Keratinocyte (primary cell): ENCODE data around the gene NGFR. TPM values are rescaled to one million over a fixed set of nuclear protein-coding genes. Genes with fewer than 3 reads are reported as not detected.

Source experiments
- DNase-seq: peaks from one replicate; pipeline ENCODE4 v3.0.0-alpha.2; 2011; ENCODE audit warnings: low read depth, missing footprints, low spot score
- FAIRE-seq: peaks from 2 replicates; lab custom pipeline; 2011; peaks lifted over from hg19 to GRCh38; lab: Jason Lieb, UNC
- H2AFZ ChIP-seq: 2 replicates; pipeline ENCODE4 v1.6.0; 2012; ENCODE audit warnings: low read length, control low read depth, inconsistent platforms; ENCODE audit not compliant: control insufficient read depth
- H3K27ac ChIP-seq: 2 replicates; pipeline ENCODE4 v1.5.1; 2011; ENCODE audit warnings: low read length; ENCODE audit not compliant: control insufficient read depth, insufficient read depth
- H3K27me3 ChIP-seq: 3 replicates; pipeline ENCODE4 v1.6.0; 2011; ENCODE audit warnings: low read length; ENCODE audit not compliant: control insufficient read depth, insufficient read depth; ENCODE audit errors: extremely low read depth
- H3K36me3 ChIP-seq, 2 experiments: 2 replicates in 1 of 2; 3 replicates in 1 of 2; pipeline ENCODE4 v1.5.1; 2011; ENCODE audit warnings: low read length in 2 of 2, mild to moderate bottlenecking in 1 of 2; ENCODE audit not compliant: control insufficient read depth in 2 of 2, insufficient read depth in 2 of 2; ENCODE audit errors: extremely low read depth in 1 of 2
- H3K4me1 ChIP-seq: 3 replicates; pipeline ENCODE4 v1.5.1; 2011; ENCODE audit warnings: low read length; ENCODE audit not compliant: control insufficient read depth, insufficient read depth; ENCODE audit errors: extremely low read depth
- H3K4me2 ChIP-seq: 3 replicates; pipeline ENCODE4 v1.6.0; 2011; ENCODE audit warnings: low read depth, low read length; ENCODE audit not compliant: control insufficient read depth, insufficient read depth; ENCODE audit errors: extremely low read depth
- H3K4me3 ChIP-seq, 3 experiments: fragments of 200-600 bp in 1 of 3; sonication (generic) in 1 of 3; 2 replicates in 2 of 3; 3 replicates in 1 of 3; pipeline ENCODE4 v1.5.1; 2011 to 2016; ENCODE audit warnings: low read length in 3 of 3, mild to moderate bottlenecking in 3 of 3, control low read depth in 2 of 3, inconsistent platforms in 1 of 3, low read depth in 1 of 3, mixed read lengths in 1 of 3, mixed run types in 1 of 3, moderate library complexity in 1 of 3; ENCODE audit not compliant: control insufficient read depth in 2 of 3, insufficient read depth in 2 of 3; ENCODE audit errors: extremely low read depth in 1 of 3
- H3K79me2 ChIP-seq: 2 replicates; pipeline ENCODE4 v1.6.0; 2012; ENCODE audit warnings: low read length; ENCODE audit not compliant: control insufficient read depth, insufficient read depth
- H3K9ac ChIP-seq: 3 replicates; pipeline ENCODE4 v1.6.0; 2011; ENCODE audit warnings: low read length; ENCODE audit not compliant: control insufficient read depth, insufficient read depth; ENCODE audit errors: extremely low read depth
- H3K9me1 ChIP-seq: 3 replicates; pipeline ENCODE4 v1.6.0; 2011; ENCODE audit warnings: low read length; ENCODE audit not compliant: control insufficient read depth, insufficient read depth; ENCODE audit errors: extremely low read depth
- H3K9me3 ChIP-seq: 2 replicates; pipeline ENCODE4 v1.5.1; 2012; ENCODE audit warnings: low read depth, low read length; ENCODE audit not compliant: control insufficient read depth
- H4K20me1 ChIP-seq: 3 replicates; pipeline ENCODE4 v1.6.0; 2011; ENCODE audit warnings: low read length; ENCODE audit not compliant: control insufficient read depth, insufficient read depth; ENCODE audit errors: extremely low read depth
- EZH2 ChIP-seq: IDR thresholded peaks from one replicate; pipeline ENCODE4 v1.6.1; 2012; ENCODE audit warnings: inconsistent platforms, mild to moderate bottlenecking, low read length, moderate library complexity
- dilution Hi-C: fragments of 300-500 bp; cut with MboI; formaldehyde crosslinking; loops from one replicate; pipeline ENCODE4 v1.7.0; 2020; ENCODE audit warnings: low sequenced_read_pairs; ENCODE audit not compliant: extremely low pct_ligation_motif_present
- polyA plus RNA-seq, 5 experiments: library from polyadenylated mRNA; depleted of rRNA in 3 of 5; stranded (reverse) in 3 of 5; stranded (forward) in 1 of 5; unstranded in 1 of 5; fragments of >200 nt; gene quantifications; 1 replicate in 1 of 5; 2 replicates in 3 of 5; 3 replicates in 1 of 5; pipeline versions ENCODE4 v1.2.1 to v1.2.3, GENCODE V29; 2011 to 2012; ENCODE audit warnings: missing spikeins in 2 of 5, low read depth in 1 of 5, low replicate concordance in 1 of 5
- TF ChIP-seq, protein P1 (sequence below), 3 experiments: IDR thresholded peaks in 1 of 3; conservative IDR thresholded peaks in 1 of 3; optimal IDR thresholded peaks in 1 of 3; 2 replicates in 2 of 3; 3 replicates in 1 of 3; pipeline versions ENCODE3 to v1.5.1; 2011; ENCODE audit warnings: low read length in 3 of 3, mild to moderate bottlenecking in 3 of 3, moderate library complexity in 2 of 3, control low read depth in 1 of 3, inconsistent platforms in 1 of 3; ENCODE audit not compliant: insufficient read depth in 2 of 3; ENCODE audit errors: extremely low read depth in 1 of 3

Gene NGFR
- polyA plus RNA-seq, 1 donor (not counting 4 experiments of a cell fraction or from before 2014, with no cell fraction given), result 1.7 TPM

DNA sequence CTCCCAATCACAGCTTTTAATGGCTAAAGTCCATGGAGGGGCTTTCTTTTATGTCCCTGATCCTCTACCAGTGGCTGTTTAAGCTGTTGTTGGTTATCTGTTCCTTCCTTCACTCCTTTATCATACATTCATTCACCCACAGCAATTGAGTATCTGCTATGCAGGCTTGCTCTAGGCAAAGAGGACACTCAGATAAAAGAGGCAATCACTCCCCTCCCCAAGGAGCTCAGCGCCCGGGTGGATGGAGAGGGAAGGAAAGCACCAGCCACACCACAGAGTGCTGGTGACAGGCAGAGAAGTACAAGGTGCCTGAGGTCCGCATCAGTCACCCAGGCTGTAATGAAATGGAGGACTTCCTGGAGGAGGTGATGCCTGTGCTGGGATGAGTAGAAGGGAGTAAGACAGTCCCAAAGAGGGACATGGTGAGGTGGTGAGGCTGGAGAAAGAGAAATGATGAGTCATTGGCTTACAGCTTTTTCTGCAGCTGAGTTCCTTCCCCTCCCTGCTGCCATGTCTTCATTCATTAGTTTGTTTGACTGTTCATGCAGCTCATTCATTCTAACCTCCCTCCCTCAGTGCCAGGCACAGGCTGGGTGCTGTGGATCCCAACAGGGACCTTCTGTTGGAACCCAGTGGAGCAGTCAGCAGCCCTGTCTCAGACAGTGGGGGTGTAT lies 12.8 kb upstream of the NGFR start:
- Histone ChIP-seq H2AFZ (no peak overlapping the region), H4K20me1 (no peaks in the 10 kb centered on the region), H3K79me2 (no peaks in the 10 kb centered on the region), H3K27me3 (peaks cover 50% of the 10 kb centered on the region), H3K9ac (no peak overlapping the region), H3K4me1 (peaks cover 6% of the 10 kb centered on the region), H3K9me1 (no peaks in the 10 kb centered on the region), H3K9me3 (no peaks in the 10 kb centered on the region), H3K27ac (no peak overlapping the region), H3K4me3 (no peak overlapping the region), H3K36me3 (no peaks in the 10 kb centered on the region), H3K4me2 (no peak overlapping the region)
- DNase-seq (no peak), FAIRE-seq (no peak)
- dilution Hi-C loops, result no loop called here
- no peak for TF ChIP-seq EZH2
- TF ChIP-seq, protein P1, sequence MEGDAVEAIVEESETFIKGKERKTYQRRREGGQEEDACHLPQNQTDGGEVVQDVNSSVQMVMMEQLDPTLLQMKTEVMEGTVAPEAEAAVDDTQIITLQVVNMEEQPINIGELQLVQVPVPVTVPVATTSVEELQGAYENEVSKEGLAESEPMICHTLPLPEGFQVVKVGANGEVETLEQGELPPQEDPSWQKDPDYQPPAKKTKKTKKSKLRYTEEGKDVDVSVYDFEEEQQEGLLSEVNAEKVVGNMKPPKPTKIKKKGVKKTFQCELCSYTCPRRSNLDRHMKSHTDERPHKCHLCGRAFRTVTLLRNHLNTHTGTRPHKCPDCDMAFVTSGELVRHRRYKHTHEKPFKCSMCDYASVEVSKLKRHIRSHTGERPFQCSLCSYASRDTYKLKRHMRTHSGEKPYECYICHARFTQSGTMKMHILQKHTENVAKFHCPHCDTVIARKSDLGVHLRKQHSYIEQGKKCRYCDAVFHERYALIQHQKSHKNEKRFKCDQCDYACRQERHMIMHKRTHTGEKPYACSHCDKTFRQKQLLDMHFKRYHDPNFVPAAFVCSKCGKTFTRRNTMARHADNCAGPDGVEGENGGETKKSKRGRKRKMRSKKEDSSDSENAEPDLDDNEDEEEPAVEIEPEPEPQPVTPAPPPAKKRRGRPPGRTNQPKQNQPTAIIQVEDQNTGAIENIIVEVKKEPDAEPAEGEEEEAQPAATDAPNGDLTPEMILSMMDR (optimal IDR thresholded peaks at IDR 0.05 in 1 of 3, IDR thresholded peaks at IDR 0.05 in 1 of 3, conservative IDR thresholded peaks at IDR 0.05 in 1 of 3; ENCODE audit: extremely low read depth in 1 of 3, insufficient read depth in 2 of 3, low read length in 3 of 3), result no peak

- dilution Hi-C loops, result no loop called here
- no peak for FAIRE-seq
These were observed 11.2 kb upstream of the NGFR start for GRCh38 chr17:49483599-49484509.

More at GRCh38 chr17:49483599-49484509, 11.2 kb upstream of the NGFR start:
- Histone ChIP-seq H3K36me3 (no peaks in the 10 kb centered on the region), H2AFZ (no peak overlapping the region), H3K9me3 (no peaks in the 10 kb centered on the region), H3K9ac (no peak overlapping the region), H3K4me2 (no peak overlapping the region), H3K27ac (no peak overlapping the region), H3K9me1 (no peaks in the 10 kb centered on the region), H3K27me3 (peaks cover 34% of the 10 kb centered on the region), H3K4me3 (no peak overlapping the region), H4K20me1 (no peaks in the 10 kb centered on the region), H3K79me2 (no peaks in the 10 kb centered on the region), H3K4me1 (peaks cover 6% of the 10 kb centered on the region)
- no peak for DNase-seq
- no peak for TF ChIP-seq EZH2
- TF ChIP-seq, protein P1 (optimal IDR thresholded peaks at IDR 0.05 in 1 of 3, IDR thresholded peaks at IDR 0.05 in 1 of 3, conservative IDR thresholded peaks at IDR 0.05 in 1 of 3; ENCODE audit: extremely low read depth in 1 of 3, insufficient read depth in 2 of 3, low read length in 3 of 3), result no peak
